B cell (primary cell): Measurements from ENCODE around the gene KSR2. TPM values are rescaled to one million over a fixed set of nuclear protein-coding genes. Genes with fewer than 3 reads are reported as not detected.

Source experiments
- ATAC-seq: fragments of 200-7000 bp; cut with Tn5 transposase; one replicate; pipeline ENCODE4 v1.10.0; 2021; ENCODE audit warnings: low read depth, mild to moderate bottlenecking, moderate number of reproducible peaks, moderate library complexity
- CTCF ChIA-PET: fragments of 350-600 bp; sonication (Branson Sonifier 250); formaldehyde crosslinking; loops from one replicate; lab custom pipeline; 2021; ENCODE audit warnings: antibody characterized with exemption, inconsistent platforms; lab: Charles Lee
- POLR2A ChIA-PET: fragments of 350-600 bp; sonication (Branson Sonifier 250); formaldehyde crosslinking; loops from one replicate; lab custom pipeline; 2021; ENCODE audit warnings: antibody characterized with exemption; lab: Charles Lee
- DNase-seq: peaks from one replicate; pipeline ENCODE4 v3.0.0; 2013
- H2AFZ ChIP-seq: 2 replicates; pipeline ENCODE4 v1.6.1; 2012; ENCODE audit warnings: mild to moderate bottlenecking, low read depth, low read length; ENCODE audit not compliant: insufficient read depth, poor library complexity, severe bottlenecking
- H3K27ac ChIP-seq, 2 donors: 1 replicate in 1 of 2; 2 replicates in 1 of 2; pipeline ENCODE4 v1.5.1; 2012 to 2013; ENCODE audit warnings: low read length in 2 of 2, mild to moderate bottlenecking in 2 of 2, moderate library complexity in 1 of 2
- H3K27me3 ChIP-seq, 4 experiments: fragments of 200-600 bp in 1 of 4; sonication (generic) in 1 of 4; replicated peaks in 1 of 4; 1 replicate in 2 of 4; 2 replicates in 2 of 4; pipeline versions ENCODE4 v1.6.1 to v1.7.0; 2013 to 2016; ENCODE audit warnings: low read length in 3 of 4, mild to moderate bottlenecking in 2 of 4, mixed read lengths in 1 of 4, moderate library complexity in 1 of 4; ENCODE audit not compliant: insufficient read depth in 4 of 4, control insufficient read depth in 3 of 4; ENCODE audit errors: control extremely low read depth in 1 of 4
- H3K36me3 ChIP-seq, 2 experiments: replicated peaks in 1 of 2; 1 replicate in 1 of 2; 2 replicates in 1 of 2; pipeline versions ENCODE4 v1.6.1 to v1.7.1; 2013; ENCODE audit warnings: low read length in 1 of 2; ENCODE audit not compliant: insufficient read depth in 2 of 2, control insufficient read depth in 1 of 2; ENCODE audit errors: control extremely low read depth in 1 of 2, extremely low read depth in 1 of 2
- H3K4me1 ChIP-seq, 2 donors: fragments of 200-600 bp in 1 of 2; sonication (generic) in 1 of 2; 1 replicate in 1 of 2; 2 replicates in 1 of 2; pipeline versions ENCODE4 v1.5.1 to v1.6.1; 2013 to 2017; ENCODE audit warnings: low read length in 2 of 2; ENCODE audit not compliant: control insufficient read depth in 2 of 2, insufficient read depth in 2 of 2
- H3K4me2 ChIP-seq: replicated peaks from 2 replicates; pipeline ENCODE3; 2012; ENCODE audit warnings: mild to moderate bottlenecking, low read depth, low read length; ENCODE audit not compliant: poor library complexity, severe bottlenecking
- H3K4me3 ChIP-seq, 5 experiments: fragments of 200-600 bp in 1 of 5; sonication (generic) in 1 of 5; 1 replicate in 3 of 5; 2 replicates in 2 of 5; pipeline versions ENCODE4 v1.5.1 to v1.7.0; 2011 to 2016; ENCODE audit warnings: low read length in 4 of 5, mild to moderate bottlenecking in 4 of 5, low read depth in 2 of 5, control low read depth in 1 of 5, moderate library complexity in 1 of 5; ENCODE audit not compliant: insufficient read depth in 1 of 5; ENCODE audit errors: control extremely low read depth in 1 of 5, extremely low read depth in 1 of 5
- H3K79me2 ChIP-seq: fragments of 200-600 bp; sonication (generic); one replicate; pipeline ENCODE4 v1.6.0; 2016; ENCODE audit warnings: low read length; ENCODE audit not compliant: control insufficient read depth, insufficient read depth
- H3K9ac ChIP-seq: fragments of 200-600 bp; sonication (generic); 2 replicates; pipeline ENCODE4 v1.6.1; 2017; ENCODE audit warnings: mild to moderate bottlenecking, low read length, moderate library complexity
- H3K9me3 ChIP-seq, 3 donors: one replicate each; pipeline versions ENCODE4 v1.6.1 to v1.7.1; 2013; ENCODE audit warnings: low read length in 2 of 3; ENCODE audit not compliant: control insufficient read depth in 2 of 3, insufficient read depth in 1 of 3; ENCODE audit errors: control extremely low read depth in 1 of 3
- H4K20me1 ChIP-seq: 2 replicates; pipeline ENCODE4 v1.6.0; 2012; ENCODE audit warnings: mild to moderate bottlenecking, low read length; ENCODE audit not compliant: insufficient read depth, control insufficient read depth, poor library complexity, severe bottlenecking
- H3K27ac Mint-ChIP-seq: one replicate; pipeline ENCODE4 v1.8.0; 2021; ENCODE audit warnings: mixed read lengths
- H3K27me3 Mint-ChIP-seq: one replicate; pipeline ENCODE4 v1.8.0; 2021; ENCODE audit warnings: mixed read lengths
- H3K4me1 Mint-ChIP-seq: one replicate; pipeline ENCODE4 v1.8.0; 2021; ENCODE audit warnings: mixed read lengths
- H3K4me3 Mint-ChIP-seq: one replicate; pipeline ENCODE4 v1.8.0; 2021; ENCODE audit warnings: mixed read lengths
- H3K9me3 Mint-ChIP-seq: one replicate; pipeline ENCODE4 v1.8.0; 2022; ENCODE audit warnings: mixed read lengths; ENCODE audit not compliant: insufficient read depth
- EZH2 ChIP-seq: IDR thresholded peaks from 2 replicates; pipeline ENCODE4 v1.6.1; 2012; ENCODE audit warnings: borderline replicate concordance, low read depth, mild to moderate bottlenecking, moderate library complexity, low read length; ENCODE audit not compliant: insufficient read depth, poor library complexity, severe bottlenecking
- WGBS: methylation state at CpG from one replicate; pipeline ENCODE4 v1.1.5; 2013; ENCODE audit warnings: missing lambda C conversion rate; ENCODE audit not compliant: insufficient coverage; 5-methylcytosine and 5-hydroxymethylcytosine counted together
- intact Hi-C: fragments of 100-400 bp; cut with micrococcal nuclease; formaldehyde crosslinking; loops from one replicate; pipeline ENCODE4 v1.10.0; 2022
- polyA plus RNA-seq: library from polyadenylated mRNA; depleted of rRNA; stranded (reverse); fragments of >200 nt; gene quantifications from 2 replicates; pipeline ENCODE4 v1.2.3, GENCODE V29; 2012
- total RNA-seq, 2 donors: library from RNA; stranded (reverse); fragments of 120-200 nt in 1 of 2; gene quantifications; 1 replicate in 1 of 2; 2 replicates in 1 of 2; pipeline versions ENCODE4 v1.2.3 to v1.2.4, GENCODE V29; 2013 to 2022
- TF ChIP-seq, protein P1 (sequence below): fragments of 200-600 bp; IDR thresholded peaks from one replicate; pipeline ENCODE4 v1.8.0; 2022; ENCODE audit warnings: antibody characterized with exemption, mild to moderate bottlenecking

The KSR2 gene
- total and polyA plus RNA-seq, 2 donors (not counting 1 experiment from before 2014, with no cell fraction given), result not detected

GRCh38 chr12:117688446-117688845 is 280.3 kb downstream of the KSR2 start:
- Mint-ChIP-seq H3K4me1 (no peaks in the 10 kb centered on the region), H3K4me3 (no peak overlapping the region), H3K27me3 (peaks cover 6% of the 10 kb centered on the region), H3K9me3 (peaks cover 3% of the 10 kb centered on the region), H3K27ac (no peak overlapping the region)
- intact Hi-C loops, result no loop called here
- no peaks in the 10 kb centered on the region for H3K4me1 ChIP-seq
- no peak overlapping the region for H3K4me2 ChIP-seq
- no peaks in the 10 kb centered on the region for H3K36me3 ChIP-seq
- H4K20me1 ChIP-seq, result no peaks in the 10 kb centered on the region
- H3K9ac ChIP-seq, result no peak overlapping the region
- H3K79me2 ChIP-seq, result no peaks in the 10 kb centered on the region
- no peak overlapping the region for H3K4me3 ChIP-seq
- H3K27me3 ChIP-seq, result peaks cover 0 to 5% (median 0%) of the 10 kb centered on the region in 4 experiments
- ChIA-PET CTCF (no interaction called here), POLR2A (no interaction called here)
- ATAC-seq (no peak), DNase-seq (no peak)
- H3K27ac ChIP-seq, result no peak overlapping the region
- 93% methylated on average over 5 of the region's 5 CpGs for WGBS
- TF ChIP-seq, protein P1, sequence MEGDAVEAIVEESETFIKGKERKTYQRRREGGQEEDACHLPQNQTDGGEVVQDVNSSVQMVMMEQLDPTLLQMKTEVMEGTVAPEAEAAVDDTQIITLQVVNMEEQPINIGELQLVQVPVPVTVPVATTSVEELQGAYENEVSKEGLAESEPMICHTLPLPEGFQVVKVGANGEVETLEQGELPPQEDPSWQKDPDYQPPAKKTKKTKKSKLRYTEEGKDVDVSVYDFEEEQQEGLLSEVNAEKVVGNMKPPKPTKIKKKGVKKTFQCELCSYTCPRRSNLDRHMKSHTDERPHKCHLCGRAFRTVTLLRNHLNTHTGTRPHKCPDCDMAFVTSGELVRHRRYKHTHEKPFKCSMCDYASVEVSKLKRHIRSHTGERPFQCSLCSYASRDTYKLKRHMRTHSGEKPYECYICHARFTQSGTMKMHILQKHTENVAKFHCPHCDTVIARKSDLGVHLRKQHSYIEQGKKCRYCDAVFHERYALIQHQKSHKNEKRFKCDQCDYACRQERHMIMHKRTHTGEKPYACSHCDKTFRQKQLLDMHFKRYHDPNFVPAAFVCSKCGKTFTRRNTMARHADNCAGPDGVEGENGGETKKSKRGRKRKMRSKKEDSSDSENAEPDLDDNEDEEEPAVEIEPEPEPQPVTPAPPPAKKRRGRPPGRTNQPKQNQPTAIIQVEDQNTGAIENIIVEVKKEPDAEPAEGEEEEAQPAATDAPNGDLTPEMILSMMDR, result no peak
- TF ChIP-seq EZH2, result no peak
- H2AFZ ChIP-seq, result no peak overlapping the region
- H3K9me3 ChIP-seq, result peaks cover 0 to 16% (median 0%) of the 10 kb centered on the region in 3 donors

GRCh38 chr12:117686911-117687377 is 281.8 kb downstream of the KSR2 start:
- WGBS, result 81% methylated on average over 5 of the region's 8 CpGs
- no peak for ATAC-seq
- Histone ChIP-seq H3K27me3 (peaks cover 0 to 5% (median 0%) of the 10 kb centered on the region in 4 experiments), H3K36me3 (no peaks in the 10 kb centered on the region), H4K20me1 (no peaks in the 10 kb centered on the region), H3K9me3 (peaks cover 0 to 12% (median 0%) of the 10 kb centered on the region in 3 donors), H3K4me1 (no peaks in the 10 kb centered on the region), H3K27ac (no peak overlapping the region), H3K9ac (no peak overlapping the region), H3K4me3 (no peak overlapping the region), H3K4me2 (no peak overlapping the region), H3K79me2 (no peaks in the 10 kb centered on the region), H2AFZ (no peak overlapping the region)
- H3K4me1 Mint-ChIP-seq, result no peaks in the 10 kb centered on the region
- peaks cover 2% of the 10 kb centered on the region for H3K9me3 Mint-ChIP-seq
- H3K4me3 Mint-ChIP-seq, result no peak overlapping the region
- H3K27ac Mint-ChIP-seq, result no peak overlapping the region
- DNase-seq, result no peak
- CTCF ChIA-PET, result no interaction called here
- peaks cover 6% of the 10 kb centered on the region for H3K27me3 Mint-ChIP-seq
- intact Hi-C loops, result no loop called here
- POLR2A ChIA-PET, result no interaction called here
- TF ChIP-seq, protein P1, result no peak
- TF ChIP-seq EZH2, result no peak
